AG10803 (cell line): ENCODE measurements around the gene PRRX2.
"Not testable (repeated sequence)": the region's sequence is repeated elsewhere in the genome, so short reads cannot be mapped to it uniquely, and the experiment has no call there.

Source experiments
- DNase-seq: peaks from one replicate; pipeline ENCODE4 v3.0.0; 2010; ENCODE audit warnings: low read depth
- H3K4me3 ChIP-seq: 2 replicates; pipeline ENCODE4 v1.5.1; 2011; ENCODE audit warnings: mild to moderate bottlenecking, low read length, control low read depth
- CTCF ChIP-seq: conservative IDR thresholded peaks from 2 replicates; pipeline ENCODE4 v1.5.1; 2011; ENCODE audit warnings: mild to moderate bottlenecking, low read length, control low read depth, inconsistent platforms

Gene PRRX2

GRCh38 chr9:129756191-129756590 is 90.7 kb downstream of the PRRX2 start:
- no peak for DNase-seq
- TF ChIP-seq CTCF, result no peak
- no peak overlapping the region for H3K4me3 ChIP-seq

DNA sequence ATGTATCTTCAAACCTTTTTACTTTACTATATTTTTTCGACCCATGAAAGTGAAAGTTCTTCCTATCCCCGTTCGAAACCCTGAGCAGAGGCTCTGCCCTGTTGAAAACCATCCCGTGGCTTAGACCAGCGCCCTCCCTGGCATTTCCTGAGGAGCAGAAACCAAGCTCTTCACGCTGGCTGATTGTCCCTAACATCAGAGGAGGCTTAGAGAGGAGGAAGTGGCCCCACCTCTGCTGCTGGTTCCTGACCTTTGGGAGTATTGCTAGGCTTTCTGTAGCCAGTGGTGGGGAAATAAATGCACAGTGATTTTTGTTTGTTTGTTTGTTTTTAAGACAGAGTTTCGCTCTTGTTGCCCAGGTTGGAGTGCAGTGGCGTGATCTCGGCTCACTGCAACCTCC is 91.6 kb downstream of the PRRX2 start:
- TF ChIP-seq CTCF, result no peak; the same call in 1 of the 2 replicates
- no peak overlapping the region for H3K4me3 ChIP-seq
- no peak for DNase-seq

- no peak for TF ChIP-seq CTCF
- no peak for DNase-seq
- H3K4me3 ChIP-seq, result no peak overlapping the region
Measured at GRCh38 chr9:129759319-129759718, 93.9 kb downstream of the PRRX2 start.

GRCh38 chr9:129759804-129760502 is 94.5 kb downstream of the PRRX2 start:
- H3K4me3 ChIP-seq, result no peak overlapping the region
- no peak for TF ChIP-seq CTCF
- DNase-seq, result no peak

DNA sequence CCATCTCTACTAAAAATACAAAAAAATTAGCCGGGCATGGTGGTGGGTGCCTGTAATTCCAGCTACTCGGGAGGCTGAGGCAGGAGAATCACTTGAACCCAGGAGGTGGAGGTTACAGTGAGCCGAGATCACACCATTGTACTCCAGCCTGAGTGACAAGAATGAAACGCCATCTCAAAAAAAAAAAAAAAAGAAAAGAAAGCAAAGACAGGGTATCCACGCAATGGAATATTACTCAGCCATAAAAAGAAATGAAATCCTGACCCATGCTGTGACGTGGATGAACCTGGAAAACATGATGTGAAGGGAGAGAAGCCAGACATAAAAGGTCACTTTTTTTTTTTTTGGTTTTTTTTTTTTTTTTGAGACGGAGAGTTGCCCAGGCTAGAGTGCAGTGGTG is 95.3 kb downstream of the PRRX2 start:
- H3K4me3 ChIP-seq, DNase-seq: not testable (repeated sequence)

DNA sequence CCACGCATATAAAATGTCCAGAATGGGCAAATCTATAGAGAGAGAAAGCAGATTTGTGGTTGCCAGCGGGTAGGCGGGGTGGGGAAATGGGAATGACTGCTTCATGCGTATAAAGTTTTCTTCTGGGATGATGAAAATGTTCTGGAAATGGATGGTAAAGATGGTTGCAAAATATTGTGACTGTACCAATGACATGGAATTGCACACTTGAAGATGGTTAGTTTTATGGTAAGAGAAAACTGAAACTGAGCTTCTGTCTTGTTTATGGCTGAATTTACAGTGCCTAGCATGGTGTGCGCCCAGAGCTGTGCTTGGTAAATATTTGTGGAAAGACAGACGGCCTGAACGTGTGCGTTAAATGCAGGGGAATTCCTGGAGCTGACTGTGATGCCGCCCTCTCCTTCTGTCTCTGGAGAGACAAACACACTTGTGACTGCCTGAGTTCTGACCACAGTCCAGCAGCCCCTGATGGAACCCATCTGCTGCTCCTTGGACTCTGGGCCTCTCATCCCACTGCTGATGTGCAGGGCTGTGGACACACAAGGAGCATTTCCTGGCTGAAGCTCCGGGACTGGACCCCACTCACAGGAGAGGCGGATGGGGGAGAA is 96.0 kb downstream of the PRRX2 start:
- TF ChIP-seq CTCF, result no peak
- DNase-seq, result peak; percentile 94
- peak overlapping the region; percentile 39 for H3K4me3 ChIP-seq

DNA sequence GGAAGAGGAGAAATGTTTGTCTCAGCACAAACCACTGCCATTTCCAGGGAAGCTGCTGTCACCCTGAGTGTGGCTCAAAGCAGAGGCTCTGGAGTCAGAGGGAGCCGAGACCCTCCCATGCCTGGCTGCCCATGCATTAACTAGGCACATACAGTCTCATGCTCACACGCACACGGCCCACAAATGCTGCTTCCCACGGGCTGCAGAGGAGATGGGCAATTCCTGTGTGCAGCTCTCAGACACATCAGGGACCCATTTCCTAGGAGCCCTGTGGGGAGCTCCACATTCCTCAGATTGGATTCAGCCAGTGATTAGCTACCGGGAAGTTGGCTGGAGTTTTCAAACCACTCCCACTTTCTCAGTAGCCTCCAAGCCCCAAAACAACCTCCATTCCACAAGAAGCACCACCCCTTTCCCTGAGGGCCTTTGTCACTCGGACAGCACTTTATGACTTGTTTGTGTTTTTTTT is 96.5 kb downstream of the PRRX2 start:
- no peak for TF ChIP-seq CTCF
- peak overlapping the region; percentile 39 for H3K4me3 ChIP-seq
- DNase-seq, result peak; percentile 92

DNA sequence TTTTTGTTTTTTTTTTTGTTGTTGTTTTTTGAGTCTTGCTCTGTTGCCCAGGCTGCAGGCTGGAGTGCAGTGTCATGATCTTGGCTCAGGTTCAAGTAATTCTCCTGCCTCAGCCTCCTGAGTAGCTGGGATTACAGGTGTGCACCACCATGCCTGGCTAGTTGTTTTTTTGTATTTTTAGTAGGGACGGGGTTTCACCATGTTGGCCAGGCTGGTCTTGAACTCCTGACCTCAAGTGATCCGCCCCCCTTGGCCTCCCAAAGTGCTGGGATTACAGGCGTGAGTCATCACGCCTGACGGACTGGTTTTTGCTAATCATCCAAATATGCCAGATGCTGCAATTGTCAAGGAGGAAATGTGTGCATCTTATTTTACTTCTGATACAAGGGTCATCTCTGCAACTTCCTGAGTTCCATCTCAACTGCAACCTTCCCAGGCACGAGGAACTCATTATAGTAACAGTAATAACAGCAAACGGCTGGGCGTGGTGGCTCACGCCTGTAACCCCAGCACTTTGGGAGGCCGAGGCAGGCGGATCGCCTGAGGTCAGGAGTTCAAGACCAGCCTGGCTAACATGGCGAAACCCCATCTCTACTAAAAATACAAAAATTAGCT is 97.0 kb downstream of the PRRX2 start:
- DNase-seq, result peak; percentile 98
- not testable (repeated sequence) for H3K4me3 ChIP-seq
